GM18909 (cell line): ENCODE measurements around the gene ZNF681.
"Not testable (repeated sequence)": the region's sequence is repeated elsewhere in the genome, so short reads cannot be mapped to it uniquely, and the experiment has no call there.

Source experiments
- ATAC-seq: cut with Tn5 transposase; IDR thresholded peaks from one replicate; pipeline ENCODE4 v1.9.1; 2021; ENCODE audit warnings: mild to moderate bottlenecking; ENCODE audit not compliant: unreplicated experiment, poor library complexity

ZNF681 gene

DNA sequence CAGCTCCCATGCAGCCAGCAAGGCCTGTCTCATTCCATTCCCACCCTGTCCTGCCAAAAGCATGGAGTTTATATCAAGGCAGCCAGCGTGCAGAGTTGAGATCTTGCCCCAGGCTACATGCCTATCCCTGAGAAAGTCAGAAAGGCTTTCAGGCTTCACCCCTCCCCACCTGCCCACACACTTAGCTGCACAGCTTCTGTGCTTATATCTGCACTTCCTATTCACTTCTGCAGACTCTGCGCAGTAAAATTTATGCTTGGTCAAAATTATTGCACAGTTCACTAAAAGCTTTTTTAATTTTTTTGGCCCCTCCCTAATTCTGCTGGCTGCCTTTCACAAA is 59.2 kb downstream of the ZNF681 start:
- ATAC-seq: no peak

DNA sequence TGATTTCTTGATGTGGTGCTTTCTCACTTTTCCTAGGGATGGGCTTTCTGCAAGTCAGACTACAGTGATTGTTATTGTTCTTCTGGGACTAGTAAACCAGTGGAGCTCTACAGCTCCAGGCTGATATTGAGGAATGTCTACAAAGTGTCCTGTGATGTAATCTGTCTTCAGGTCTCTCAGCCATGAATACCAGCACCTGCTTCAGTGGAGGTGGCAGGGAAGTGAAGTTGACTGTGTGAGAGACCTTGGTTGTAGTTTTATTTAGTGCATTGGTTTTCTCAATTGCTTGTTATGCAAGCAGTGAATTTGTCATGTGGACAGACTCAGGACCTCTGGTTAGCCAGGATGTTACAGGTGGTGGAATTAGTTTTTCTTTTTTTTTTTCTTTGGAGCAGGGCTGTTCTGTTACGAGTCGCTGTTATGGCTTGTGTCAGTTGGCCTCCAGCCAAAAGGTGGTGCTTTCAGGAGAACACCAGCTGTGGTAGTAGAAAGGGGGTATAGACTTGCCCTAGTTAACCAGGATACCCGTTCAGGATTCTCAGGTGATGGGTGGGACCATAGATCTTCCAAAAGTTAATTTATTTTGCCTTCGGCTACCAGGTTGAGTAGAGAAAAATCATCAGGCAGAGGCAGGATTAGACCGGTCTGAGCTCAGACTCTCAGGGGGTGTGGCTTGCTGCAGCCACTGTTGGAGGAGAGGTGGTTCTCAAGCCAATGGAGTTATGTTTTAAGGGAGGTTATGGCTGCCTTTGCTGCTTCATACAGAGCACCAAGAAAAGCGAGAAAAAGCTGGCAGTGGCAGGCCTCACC is 59.8 kb downstream of the ZNF681 start:
- ATAC-seq: no peak

DNA sequence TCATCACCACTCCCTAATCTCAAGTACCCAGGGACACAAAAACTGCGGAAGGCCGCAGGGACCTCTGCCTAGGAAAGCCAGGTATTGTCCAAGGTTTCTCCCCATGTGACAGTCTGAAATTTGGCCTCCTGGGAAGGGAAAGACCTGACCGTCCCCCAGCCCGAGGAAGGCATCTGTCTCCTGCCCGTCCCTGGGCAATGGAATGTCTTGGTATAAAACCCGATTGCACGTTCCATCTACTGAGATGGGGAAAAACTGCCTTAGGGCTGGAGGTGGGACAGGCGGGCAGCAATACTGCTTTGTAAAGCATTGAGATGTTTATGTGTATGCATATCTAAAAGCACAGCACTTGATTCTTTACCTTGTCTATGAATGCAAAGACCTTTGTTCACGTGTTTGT is 65.8 kb downstream of the ZNF681 start:
- not testable (repeated sequence) for ATAC-seq
